CD4-positive, alpha-beta T cell (primary cell): ENCODE measurements around the gene USP47. TPM values are rescaled to one million over a fixed set of nuclear protein-coding genes. Genes with fewer than 3 reads are reported as not detected.

Experiments used
- ATAC-seq: fragments of 200-7000 bp; cut with Tn5 transposase; one replicate; pipeline ENCODE4 v1.10.0; 2022; ENCODE audit warnings: mild to moderate bottlenecking; ENCODE audit not compliant: poor library complexity
- CTCF ChIA-PET: fragments of 350-600 bp; sonication (Branson Sonifier 250); formaldehyde crosslinking; loops from one replicate; lab custom pipeline; 2021; ENCODE audit warnings: antibody characterized with exemption, inconsistent platforms; lab: Charles Lee
- POLR2A ChIA-PET: fragments of 350-600 bp; sonication (Branson Sonifier 250); formaldehyde crosslinking; loops from one replicate; lab custom pipeline; 2021; ENCODE audit warnings: antibody characterized with exemption, inconsistent platforms; lab: Charles Lee
- DNase-seq, 14 experiments: peaks; one replicate each; pipeline ENCODE4 v3.0.0-alpha.2; 2013 to 2020; ENCODE audit warnings: mixed read lengths in 2 of 14
- H3K27ac ChIP-seq, 2 donors: one replicate each; pipeline versions ENCODE4 v1.5.1 to v1.7.0; 2013; ENCODE audit warnings: low read length in 2 of 2, low read depth in 1 of 2, mild to moderate bottlenecking in 1 of 2
- H3K27me3 ChIP-seq, 2 experiments: 1 replicate in 1 of 2; 2 replicates in 1 of 2; pipeline versions ENCODE4 v1.6.1 to v1.7.0; 2013; ENCODE audit warnings: low read length in 2 of 2, control low read depth in 1 of 2, mild to moderate bottlenecking in 1 of 2, moderate library complexity in 1 of 2; ENCODE audit not compliant: insufficient read depth in 2 of 2, control insufficient read depth in 1 of 2
- H3K36me3 ChIP-seq: one replicate; pipeline ENCODE4 v1.6.1; 2013; ENCODE audit warnings: low read length, control low read depth; ENCODE audit not compliant: insufficient read depth
- H3K4me1 ChIP-seq: one replicate; pipeline ENCODE4 v1.6.1; 2013; ENCODE audit warnings: low read length, control low read depth; ENCODE audit not compliant: insufficient read depth
- H3K4me3 ChIP-seq: one replicate; pipeline ENCODE4 v1.5.1; 2013; ENCODE audit warnings: mild to moderate bottlenecking, low read length, moderate library complexity
- H3K9me3 ChIP-seq, 2 experiments: 1 replicate in 1 of 2; 2 replicates in 1 of 2; pipeline versions ENCODE4 v1.6.1 to v1.7.0; 2013; ENCODE audit warnings: low read length in 2 of 2, mild to moderate bottlenecking in 2 of 2, control low read depth in 1 of 2, moderate library complexity in 1 of 2; ENCODE audit not compliant: control insufficient read depth in 1 of 2, insufficient read depth in 1 of 2
- H3K27ac Mint-ChIP-seq: one replicate; pipeline ENCODE4 v1.8.0; 2020; ENCODE audit warnings: mixed read lengths
- H3K27me3 Mint-ChIP-seq: one replicate; pipeline ENCODE4 v1.8.0; 2021; ENCODE audit warnings: mixed read lengths
- H3K36me3 Mint-ChIP-seq: one replicate; pipeline ENCODE4 v1.8.0; 2021; ENCODE audit warnings: low read depth, mixed read lengths
- H3K4me1 Mint-ChIP-seq: one replicate; pipeline ENCODE4 v1.8.0; 2021; ENCODE audit warnings: low read depth, mixed read lengths
- H3K4me3 Mint-ChIP-seq: one replicate; pipeline ENCODE4 v1.8.0; 2020; ENCODE audit warnings: mild to moderate bottlenecking, mixed read lengths
- H3K9me3 Mint-ChIP-seq: one replicate; pipeline ENCODE4 v1.8.0; 2020; ENCODE audit warnings: mixed read lengths
- CTCF ChIP-seq: fragments of 200-600 bp; IDR thresholded peaks from one replicate; pipeline ENCODE4 v1.8.0; 2022; ENCODE audit warnings: antibody characterized with exemption, mild to moderate bottlenecking
- intact Hi-C, 2 experiments: fragments of 100-400 bp; cut with DNase I in 1 of 2; cut with micrococcal nuclease in 1 of 2; formaldehyde crosslinking; loops; one replicate each; pipeline versions ENCODE4 v1.15.1 to v1.9.0; 2023 to 2025; cut with DNase I, micrococcal nuclease
- total RNA-seq, 174 experiments: library from RNA in 2 of 174; stranded (reverse) in 2 of 174; gene quantifications; one replicate each; pipeline ENCODE4 v1.2.3 and lab custom pipeline; 2021 to 2026

USP47 gene
- total RNA-seq, 2 experiments from 2014 or later, result 97.0 to 100 TPM

GRCh38 chr11:11816511-11817314, 25.1 kb upstream of the USP47 start:
- ChIA-PET POLR2A (no interaction called here), CTCF (no interaction called here)
- H3K27me3 Mint-ChIP-seq, result no peaks in the 10 kb centered on the region
- H3K27ac Mint-ChIP-seq, result no peak overlapping the region
- Histone ChIP-seq H3K4me1 (no peaks in the 10 kb centered on the region), H3K9me3 (no peaks in the 10 kb centered on the region), H3K4me3 (no peak overlapping the region), H3K27me3 (no peaks in the 10 kb centered on the region), H3K36me3 (no peaks in the 10 kb centered on the region), H3K27ac (no peak overlapping the region)
- H3K4me1 Mint-ChIP-seq, result no peaks in the 10 kb centered on the region
- H3K36me3 Mint-ChIP-seq, result no peaks in the 10 kb centered on the region
- intact Hi-C loops, result no loop called here
- DNase-seq (no peak), ATAC-seq (no peak)
- TF ChIP-seq CTCF, result no peak
- H3K9me3 Mint-ChIP-seq, result no peaks in the 10 kb centered on the region
- H3K4me3 Mint-ChIP-seq, result no peak overlapping the region

GRCh38 chr11:11817957-11818356, 23.8 kb upstream of the USP47 start:
- no peak for ATAC-seq
- no peaks in the 10 kb centered on the region for H3K4me1 ChIP-seq
- no peak overlapping the region for H3K27ac ChIP-seq
- no peaks in the 10 kb centered on the region for H3K9me3 ChIP-seq
- Mint-ChIP-seq H3K36me3 (no peaks in the 10 kb centered on the region), H3K27me3 (no peaks in the 10 kb centered on the region), H3K4me3 (no peak overlapping the region), H3K9me3 (no peaks in the 10 kb centered on the region), H3K4me1 (no peaks in the 10 kb centered on the region), H3K27ac (no peak overlapping the region)
- CTCF ChIA-PET, result interaction anchor here (0.7 to 1.8 kb wide), 2 partner anchors 32 to 71 kb away, joined by 4 read pairs; no protein-coding TSS in a partner anchor
- H3K27me3 ChIP-seq, result no peaks in the 10 kb centered on the region
- intact Hi-C loops, result no loop called here
- H3K36me3 ChIP-seq, result no peaks in the 10 kb centered on the region
- no peak for DNase-seq
- no peak overlapping the region for H3K4me3 ChIP-seq
- POLR2A ChIA-PET, result no interaction called here
- TF ChIP-seq CTCF, result no peak

GRCh38 chr11:11818529-11819121, 23.1 kb upstream of the USP47 start:
- no peak for ATAC-seq
- POLR2A ChIA-PET, result no interaction called here
- H3K9me3 ChIP-seq, result no peaks in the 10 kb centered on the region
- Mint-ChIP-seq H3K9me3 (no peaks in the 10 kb centered on the region), H3K4me3 (no peak overlapping the region), H3K4me1 (no peaks in the 10 kb centered on the region), H3K27ac (no peak overlapping the region), H3K27me3 (no peaks in the 10 kb centered on the region), H3K36me3 (no peaks in the 10 kb centered on the region)
- no peak overlapping the region for H3K4me3 ChIP-seq
- TF ChIP-seq CTCF, result no peak
- no peak overlapping the region for H3K27ac ChIP-seq
- H3K4me1 ChIP-seq, result no peaks in the 10 kb centered on the region
- CTCF ChIA-PET, result interaction anchor here (1.8 kb wide), 1 partner anchor 31 kb away, joined by 4 read pairs; no protein-coding TSS in a partner anchor
- intact Hi-C loops, result no loop called here
- no peak for DNase-seq
- H3K36me3 ChIP-seq, result no peaks in the 10 kb centered on the region
- H3K27me3 ChIP-seq, result no peaks in the 10 kb centered on the region
